Fibroblast of lung (primary cell): ENCODE results near the gene MAP3K10. TPM values are rescaled to one million over a fixed set of nuclear protein-coding genes. Genes with fewer than 3 reads are reported as not detected.
"Not testable (repeated sequence)": the region's sequence is repeated elsewhere in the genome, so short reads cannot be mapped to it uniquely, and the experiment has no call there.

Experiments
- DNase-seq, 2 donors: peaks; one replicate each; pipeline versions ENCODE4 v3.0.0 to v3.0.0-alpha.2; 2010; ENCODE audit warnings: low read depth in 2 of 2
- H2AFZ ChIP-seq: 2 replicates; pipeline ENCODE4 v1.5.1; 2012; ENCODE audit warnings: low read length, control low read depth, inconsistent platforms
- H3K27ac ChIP-seq: 2 replicates; pipeline ENCODE4 v1.5.1; 2011; ENCODE audit warnings: low read length, control low read depth; ENCODE audit not compliant: insufficient read depth
- H3K27me3 ChIP-seq: 2 replicates; pipeline ENCODE4 v1.5.1; 2011; ENCODE audit warnings: mild to moderate bottlenecking, low read length; ENCODE audit not compliant: control insufficient read depth, insufficient read depth
- H3K36me3 ChIP-seq: 2 replicates; pipeline ENCODE4 v1.5.1; 2011; ENCODE audit warnings: low read length; ENCODE audit not compliant: control insufficient read depth, insufficient read depth
- H3K4me1 ChIP-seq: 2 replicates; pipeline ENCODE4 v1.5.1; 2011; ENCODE audit warnings: low read length; ENCODE audit not compliant: control insufficient read depth, insufficient read depth; ENCODE audit errors: extremely low read depth
- H3K4me2 ChIP-seq: 2 replicates; pipeline ENCODE4 v1.5.1; 2011; ENCODE audit warnings: low read length, control low read depth; ENCODE audit not compliant: insufficient read depth; ENCODE audit errors: extremely low read depth
- H3K4me3 ChIP-seq, 4 experiments: fragments of 200-600 bp in 1 of 4; sonication (generic) in 1 of 4; replicated peaks in 1 of 4; 2 replicates each; pipeline ENCODE4 v1.5.1; 2011 to 2016; ENCODE audit warnings: low read length in 4 of 4, low read depth in 3 of 4, mild to moderate bottlenecking in 3 of 4, control low read depth in 2 of 4, inconsistent platforms in 1 of 4, mixed read lengths in 1 of 4; ENCODE audit not compliant: insufficient read depth in 1 of 4; ENCODE audit errors: control extremely low read depth in 1 of 4
- H3K79me2 ChIP-seq: 2 replicates; pipeline ENCODE4 v1.5.1; 2012; ENCODE audit warnings: mild to moderate bottlenecking, low read length, inconsistent platforms; ENCODE audit not compliant: control insufficient read depth, insufficient read depth
- H3K9ac ChIP-seq: 2 replicates; pipeline ENCODE4 v1.5.1; 2011; ENCODE audit warnings: mild to moderate bottlenecking, low read length, control low read depth; ENCODE audit not compliant: insufficient read depth
- H3K9me3 ChIP-seq: 2 replicates; pipeline ENCODE4 v1.5.1; 2012; ENCODE audit warnings: low read depth, low read length; ENCODE audit not compliant: control insufficient read depth, insufficient read depth
- H4K20me1 ChIP-seq: 2 replicates; pipeline ENCODE4 v1.5.1; 2011; ENCODE audit warnings: low read length; ENCODE audit not compliant: control insufficient read depth, insufficient read depth; ENCODE audit errors: extremely low read depth
- CTCF ChIP-seq, 2 donors: IDR thresholded peaks in 1 of 2; conservative IDR thresholded peaks in 1 of 2; 1 replicate in 1 of 2; 2 replicates in 1 of 2; pipeline ENCODE4 v1.5.1; 2011 to 2012; ENCODE audit warnings: low read length in 2 of 2, control low read depth in 1 of 2, inconsistent platforms in 1 of 2, low read depth in 1 of 2, mild to moderate bottlenecking in 1 of 2
- EZH2 ChIP-seq: IDR thresholded peaks from 2 replicates; pipeline ENCODE4 v1.5.1; 2012; ENCODE audit warnings: low read length, control low read depth, mild to moderate bottlenecking; ENCODE audit errors: missing control alignments
- polyA plus RNA-seq, 2 donors: library from polyadenylated mRNA; depleted of rRNA in 1 of 2; stranded (reverse) in 1 of 2; unstranded in 1 of 2; fragments of >200 nt; gene quantifications; 2 replicates each; pipeline ENCODE4 v1.2.1, GENCODE V29; 2011 to 2012; ENCODE audit warnings: missing spikeins in 1 of 2
- total RNA-seq: library from RNA; depleted of rRNA; stranded (reverse); fragments of >200 nt; gene quantifications from 2 replicates; pipeline ENCODE4 v1.2.1, GENCODE V29; 2014

The MAP3K10 gene
- total and polyA plus RNA-seq, 2 donors (not counting 1 experiment from before 2014, with no cell fraction given), result 2.7 to 7.4 TPM

DNA sequence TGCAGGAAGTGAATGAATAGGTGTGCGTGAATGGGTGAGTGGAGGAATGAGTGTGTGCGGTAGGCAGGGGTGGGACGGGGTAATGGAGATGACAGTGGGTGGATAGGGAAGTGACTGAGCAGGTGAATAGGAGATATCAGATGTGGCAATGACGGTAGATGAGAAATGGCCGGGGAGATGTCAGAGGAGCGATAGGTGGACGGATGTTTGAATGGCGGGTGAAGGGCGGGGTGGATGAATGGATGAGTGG lies 25.5 kb downstream of the MAP3K10 start:
- no peak overlapping the region for H2AFZ ChIP-seq
- H3K4me3 ChIP-seq, result no peak overlapping the region
- H3K27ac ChIP-seq, result no peak overlapping the region
- DNase-seq, result no peak
- peaks cover 4% of the 10 kb centered on the region for H3K4me1 ChIP-seq
- no peak overlapping the region for H3K9ac ChIP-seq
- TF ChIP-seq CTCF (conservative IDR thresholded peaks at IDR 0.05 in 1 of 2, IDR thresholded peaks at IDR 0.05 in 1 of 2; ENCODE audit: low read depth in 1 of 2, low read length in 2 of 2) (no peak), EZH2 (no peak)
- H3K9me3 ChIP-seq, result no peaks in the 10 kb centered on the region
- H3K27me3 ChIP-seq, result peaks cover 16% of the 10 kb centered on the region
- H3K4me2 ChIP-seq, result no peak overlapping the region
- H3K79me2 ChIP-seq, result no peaks in the 10 kb centered on the region
- H3K36me3 ChIP-seq, result no peaks in the 10 kb centered on the region
- H4K20me1 ChIP-seq, result no peaks in the 10 kb centered on the region

DNA sequence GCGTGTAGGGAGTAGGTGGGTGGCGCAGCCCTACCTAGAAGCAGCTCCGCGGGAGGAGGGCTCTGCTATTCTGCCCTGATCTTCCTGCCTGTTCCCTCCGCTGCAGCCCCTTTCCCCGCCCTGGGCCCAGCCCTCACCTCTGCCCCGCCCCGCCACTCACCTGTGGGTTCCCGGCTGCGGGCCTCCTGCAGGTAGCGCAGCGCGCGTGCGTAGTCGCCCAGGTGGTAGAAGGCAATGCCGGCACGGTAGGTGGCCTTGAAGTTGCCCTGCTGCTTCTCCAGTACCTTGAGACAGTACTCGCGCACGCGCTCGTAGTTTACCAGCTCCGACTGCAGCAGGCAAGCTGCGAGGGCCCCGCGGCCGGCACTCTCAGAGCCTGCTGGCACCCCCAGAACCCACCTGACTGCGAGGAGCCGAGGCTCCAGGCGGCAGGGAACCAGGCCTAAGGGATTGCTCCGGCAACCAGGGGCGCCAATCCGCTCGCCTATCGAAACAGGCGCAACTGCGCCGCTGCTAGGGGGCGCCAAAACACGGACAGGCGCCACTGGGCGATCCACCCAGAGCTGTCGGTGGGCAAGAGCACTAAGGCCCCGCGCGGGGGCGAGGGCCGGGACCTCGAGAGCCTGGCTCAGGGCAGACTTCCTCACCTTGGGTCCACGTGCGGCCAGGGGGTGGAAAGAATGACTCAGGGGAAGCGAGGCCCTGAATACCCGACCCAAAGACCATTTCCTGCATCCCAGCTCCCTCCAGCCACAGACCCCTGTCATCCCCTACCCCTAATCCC lies 26.0 kb downstream of the MAP3K10 start:
- Histone ChIP-seq H3K79me2 (no peaks in the 10 kb centered on the region), H3K9ac (no peak overlapping the region), H3K36me3 (no peaks in the 10 kb centered on the region), H3K27me3 (peaks cover 16% of the 10 kb centered on the region), H4K20me1 (no peaks in the 10 kb centered on the region), H2AFZ (no peak overlapping the region), H3K27ac (no peak overlapping the region), H3K4me1 (peaks cover 4% of the 10 kb centered on the region), H3K9me3 (no peaks in the 10 kb centered on the region), H3K4me3 (no peak overlapping the region), H3K4me2 (no peak overlapping the region)
- DNase-seq, result no peak
- TF ChIP-seq EZH2, result no peak
- peak; percentile 8 to 12 for TF ChIP-seq CTCF (conservative IDR thresholded peaks at IDR 0.05 in 1 of 2, IDR thresholded peaks at IDR 0.05 in 1 of 2; ENCODE audit: low read depth in 1 of 2, low read length in 2 of 2)

GRCh38 chr19:40217934-40218890 lies 27.0 kb downstream of the MAP3K10 start, which contains the start of gene TTC9B:
TSS of gene TTC9B (minus strand) at chr19:40218384. CDS start at chr19:40218381, 3 bp downstream.
- TF ChIP-seq EZH2 (no peak), CTCF (conservative IDR thresholded peaks at IDR 0.05 in 1 of 2, IDR thresholded peaks at IDR 0.05 in 1 of 2; ENCODE audit: low read depth in 1 of 2, low read length in 2 of 2) (no peak)
- Histone ChIP-seq H3K9me3 (no peaks in the 10 kb centered on the region), H2AFZ (no peak within 1 kb of the TSS), H3K27me3 (peaks cover 16% of the 10 kb centered on the region), H3K27ac (no peak within 1 kb of the TSS), H3K9ac (no peak within 1 kb of the TSS), H3K4me2 (no peak within 1 kb of the TSS), H4K20me1 (no peaks in the 10 kb centered on the region), H3K36me3 (no peaks in the 10 kb centered on the region), H3K4me1 (peaks cover 4% of the 10 kb centered on the region), H3K79me2 (no peaks in the 10 kb centered on the region), H3K4me3 (no peak within 1 kb of the TSS)
- DNase-seq, result no peak

- H3K27ac ChIP-seq, result not testable (repeated sequence)
Observed at GRCh38 chr19:40219029-40219428, 27.8 kb downstream of the MAP3K10 start.

More at GRCh38 chr19:40219029-40219428, 27.8 kb downstream of the MAP3K10 start:
- not testable (repeated sequence) for H3K36me3 ChIP-seq, H2AFZ ChIP-seq, H3K4me2 ChIP-seq, H3K4me3 ChIP-seq, H3K4me1 ChIP-seq, DNase-seq, H4K20me1 ChIP-seq, H3K9ac ChIP-seq, H3K9me3 ChIP-seq, H3K79me2 ChIP-seq
- H3K27me3 ChIP-seq, result peaks cover 16% of the 10 kb centered on the region
